NCI-H2029 (cell line): ENCODE data around the gene LRCH1.

ENCODE experiments used
- DNase-seq: peaks from one replicate; lab custom pipeline; 2025; lab: John Stamatoyannopoulos, UW

LRCH1 gene

GRCh38 chr13:46593398-46593797, 40.4 kb downstream of the LRCH1 start:
- DNase-seq, result no peak

GRCh38 chr13:46594374-46595078, 41.6 kb downstream of the LRCH1 start:
- no peak for DNase-seq

DNA sequence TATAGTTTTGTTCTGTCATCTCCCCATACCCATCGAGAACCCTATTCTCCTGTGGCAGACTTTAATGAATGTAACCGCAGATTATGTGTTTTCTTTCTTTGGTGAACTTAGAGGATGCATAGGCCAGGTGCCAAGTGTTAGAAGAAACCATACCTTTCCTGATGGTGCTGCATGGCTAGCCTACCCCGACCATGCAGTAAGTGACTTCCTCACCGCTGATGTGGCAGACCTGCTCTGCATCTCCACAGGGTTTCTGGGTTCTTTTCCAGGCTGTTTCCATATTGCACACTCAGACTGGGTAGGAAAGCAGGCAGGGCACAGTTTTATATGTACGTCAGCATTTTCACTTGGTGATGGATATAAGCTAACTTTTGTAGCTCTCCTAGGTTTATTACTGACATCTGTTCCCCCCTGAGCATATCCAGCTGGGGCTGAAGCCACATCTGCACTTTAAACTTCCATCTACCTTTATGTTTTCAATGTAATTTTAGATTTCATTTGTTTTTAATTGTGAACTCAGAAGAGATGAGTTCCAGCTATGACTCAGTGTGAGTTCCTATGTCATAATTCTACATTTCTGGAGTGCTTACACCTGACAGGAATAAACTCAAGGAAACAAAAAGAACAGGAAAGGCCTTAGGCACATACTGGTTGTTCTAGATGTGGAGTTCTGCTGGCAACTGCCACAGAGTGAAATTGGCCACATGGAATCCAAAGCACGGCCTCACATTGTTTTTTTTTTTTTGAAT, 42.3 kb downstream of the LRCH1 start:
- no peak for DNase-seq

GRCh38 chr13:46595885-46596275, 42.9 kb downstream of the LRCH1 start:
- DNase-seq, result no peak

GRCh38 chr13:46596466-46596865, 43.5 kb downstream of the LRCH1 start:
- DNase-seq, result no peak

- no peak for DNase-seq
Observed at GRCh38 chr13:46598140-46598819, 45.3 kb downstream of the LRCH1 start.

DNA sequence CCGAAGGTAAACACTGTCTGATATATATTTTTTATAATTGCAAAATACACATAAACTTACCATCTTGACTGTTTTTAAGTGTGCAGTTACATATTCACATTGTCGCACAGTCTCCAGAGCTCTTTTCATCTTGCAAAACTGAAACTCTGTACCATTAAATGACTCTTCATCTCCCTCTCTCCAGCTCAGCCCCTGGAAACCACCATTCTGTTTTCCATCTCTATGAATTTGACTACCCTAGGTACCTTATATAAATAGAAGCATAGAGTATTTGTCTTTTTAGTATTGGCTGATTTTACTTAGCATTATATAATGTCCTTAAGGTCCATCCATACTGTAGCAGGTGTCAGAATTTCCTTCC, 45.8 kb downstream of the LRCH1 start:
- DNase-seq, result no peak

DNA sequence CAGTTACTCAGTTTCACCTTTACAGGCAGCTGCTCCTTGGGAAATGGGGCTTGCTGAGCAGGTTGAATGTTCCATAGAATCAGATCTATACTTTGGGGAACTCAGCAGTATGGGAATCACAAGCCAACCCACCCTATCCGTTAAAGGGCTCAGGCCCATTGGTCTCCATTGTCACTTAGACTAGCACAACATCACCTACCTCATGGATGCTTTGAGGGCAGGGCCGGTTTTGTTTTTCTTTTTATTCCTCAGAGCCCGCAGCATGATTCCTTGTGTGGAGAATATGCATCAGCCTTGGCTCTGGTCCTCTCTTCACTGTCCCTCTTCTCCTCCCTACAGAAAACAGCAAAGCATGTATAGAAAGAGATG, 48.0 kb downstream of the LRCH1 start:
- no peak for DNase-seq

DNA sequence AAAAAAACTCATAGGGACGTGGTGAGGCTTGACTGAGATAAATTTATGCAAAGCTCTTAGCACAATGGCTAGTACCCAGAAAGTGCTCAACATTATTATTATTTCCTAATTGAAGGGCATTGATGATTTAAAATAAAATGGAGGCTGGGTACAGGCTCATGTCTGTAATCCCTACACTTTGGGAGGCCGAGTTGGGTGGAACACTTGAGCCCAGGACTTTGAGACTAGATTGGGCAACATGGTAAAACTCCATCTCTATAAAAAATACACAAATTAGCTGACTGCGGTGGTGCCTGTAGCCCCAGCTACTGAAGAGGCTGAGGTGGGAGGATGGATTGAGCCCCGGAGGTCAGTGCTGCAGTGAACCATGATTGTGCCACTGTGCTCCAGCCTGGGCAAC, 49.6 kb downstream of the LRCH1 start:
- no peak for DNase-seq

GRCh38 chr13:46603165-46603603, 50.2 kb downstream of the LRCH1 start:
- DNase-seq, result no peak

DNA sequence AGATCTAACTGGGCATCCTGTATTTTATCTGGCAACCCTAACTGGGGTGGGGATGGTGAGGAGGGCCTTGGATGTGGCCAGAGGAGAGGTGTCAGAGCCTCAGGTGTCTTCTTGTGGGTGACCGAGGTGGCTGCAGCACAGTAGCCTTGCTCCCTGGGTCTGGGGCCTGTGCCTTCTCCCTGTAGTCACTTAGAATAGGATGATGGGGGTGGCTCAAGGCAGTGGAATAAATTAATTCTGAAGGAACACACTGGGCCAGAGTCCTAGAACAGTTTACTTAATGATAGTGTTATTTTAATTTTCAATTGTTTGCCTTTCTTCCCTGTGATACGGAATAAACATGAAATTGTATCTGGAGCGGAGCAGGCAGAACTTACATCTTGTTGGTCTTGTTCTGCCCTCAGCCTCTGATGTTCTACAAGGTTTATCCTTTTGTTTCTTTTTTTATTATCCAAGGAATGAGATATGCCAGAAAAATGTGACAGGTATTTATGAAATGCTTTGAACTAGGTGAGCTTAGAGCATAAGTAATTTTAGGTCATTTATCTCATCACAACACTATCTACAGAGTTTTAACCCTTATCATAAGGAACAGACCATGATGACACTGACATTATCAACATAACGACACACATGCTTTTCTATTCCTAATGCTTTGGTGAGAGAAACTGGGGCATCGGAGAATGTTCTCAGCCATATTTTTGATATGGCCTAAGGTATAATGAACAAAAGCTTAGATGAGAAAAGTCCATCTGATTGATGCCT, 51.4 kb downstream of the LRCH1 start:
- no peak for DNase-seq

DNA sequence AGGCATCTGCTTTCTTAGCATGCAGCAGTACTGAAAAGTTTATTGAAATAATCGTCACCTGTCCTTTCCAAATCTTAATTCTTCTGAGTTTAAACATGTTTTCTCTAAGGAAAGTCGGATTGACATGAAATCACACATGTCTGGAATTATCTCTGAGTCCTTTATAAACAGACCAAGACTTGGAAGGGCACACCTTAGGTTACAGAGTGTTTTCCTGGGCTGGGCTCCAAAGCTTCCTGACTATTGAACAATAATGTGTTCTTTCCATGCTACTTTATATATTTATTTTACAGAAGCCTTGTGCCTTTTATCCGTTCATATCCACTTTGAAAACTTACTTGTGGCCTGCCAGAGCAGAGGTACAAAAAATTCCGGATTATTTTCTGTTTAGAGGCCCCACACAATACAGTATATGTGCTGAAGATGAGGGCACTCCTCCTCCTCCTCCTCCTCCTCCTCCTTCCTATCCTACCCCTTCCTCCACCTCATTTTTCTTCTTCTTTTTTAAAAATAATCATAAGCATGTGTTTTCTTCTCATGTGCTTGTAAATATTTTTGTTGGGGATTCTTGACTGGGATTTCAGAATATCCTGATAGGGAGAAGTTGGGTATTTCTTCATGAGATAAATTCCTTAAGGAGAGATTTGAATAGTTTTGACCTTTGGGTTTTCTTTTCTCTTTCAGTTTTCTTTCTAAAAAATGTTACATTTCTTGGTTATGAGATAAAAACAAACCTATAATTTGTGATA, 52.3 kb downstream of the LRCH1 start:
- no peak for DNase-seq

GRCh38 chr13:46605825-46606554, 53.0 kb downstream of the LRCH1 start:
- DNase-seq, result no peak

DNA sequence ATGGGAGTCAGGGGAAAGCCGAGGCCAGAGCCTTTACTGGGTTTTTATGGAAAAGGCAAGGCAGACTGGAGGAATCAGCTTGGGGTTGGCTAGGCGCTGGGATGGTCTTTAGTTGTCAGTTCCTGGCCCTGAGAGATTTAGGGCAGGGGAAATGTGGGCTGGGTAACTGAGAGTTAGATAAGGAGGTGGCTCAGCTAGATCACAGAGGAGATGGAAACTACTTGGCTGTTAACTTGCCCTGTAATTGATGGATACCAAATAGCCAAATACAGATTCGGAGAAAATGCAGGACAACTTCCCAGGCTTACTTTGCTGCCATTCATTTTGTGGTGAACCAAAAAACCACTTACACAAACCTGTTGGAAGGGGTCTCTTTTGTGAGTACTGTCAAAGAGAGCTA, 54.0 kb downstream of the LRCH1 start:
- no peak for DNase-seq

- DNase-seq, result no peak
Observed at GRCh38 chr13:46607768-46608564, 55.0 kb downstream of the LRCH1 start.

- no peak for DNase-seq
Observed at GRCh38 chr13:46609052-46609451, 56.1 kb downstream of the LRCH1 start.

GRCh38 chr13:46609726-46610125, 56.8 kb downstream of the LRCH1 start:
- no peak for DNase-seq

DNA sequence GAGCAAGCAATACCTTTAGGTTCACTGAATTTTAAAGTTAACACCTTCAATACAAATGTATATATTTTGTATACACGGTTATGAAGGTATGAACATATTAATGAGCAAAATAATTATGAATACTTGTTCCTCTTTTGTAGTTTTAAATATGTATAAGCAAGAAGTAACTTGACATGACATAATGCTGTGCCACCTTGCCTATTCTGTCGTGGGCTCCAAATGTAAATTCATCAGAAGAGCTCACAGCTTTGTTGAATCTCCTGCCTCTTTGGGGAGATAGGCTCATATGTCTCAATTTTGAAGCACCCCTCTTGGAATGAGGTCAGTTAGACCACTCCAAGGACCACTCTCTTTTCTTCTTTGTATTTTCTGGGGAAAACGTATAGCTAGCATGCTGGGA, 59.3 kb downstream of the LRCH1 start:
- no peak for DNase-seq

- no peak for DNase-seq
Observed at GRCh38 chr13:46613409-46614049, 60.6 kb downstream of the LRCH1 start.

DNA sequence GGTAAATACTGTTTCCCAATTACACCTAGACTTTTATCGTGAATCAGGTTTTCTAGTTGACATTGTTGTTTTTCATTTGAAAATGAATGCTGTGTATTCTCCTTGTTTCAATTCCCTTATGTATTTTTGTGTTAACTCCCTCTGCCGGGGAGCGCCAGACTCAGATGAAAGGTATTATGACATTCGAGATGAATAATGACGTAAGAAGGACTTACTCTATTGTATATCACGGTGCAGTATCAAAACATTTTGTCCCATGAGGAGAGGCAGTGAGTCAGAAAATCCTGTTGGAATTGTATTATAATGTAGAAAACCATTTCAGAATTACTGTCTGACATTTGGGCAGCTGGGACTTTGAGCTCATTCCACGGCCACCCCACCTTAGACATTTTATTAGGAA, 61.6 kb downstream of the LRCH1 start:
- DNase-seq, result no peak
